H1 (cell line): ENCODE results near the gene POLR3G. TPM values are rescaled to one million over a fixed set of nuclear protein-coding genes. Genes with fewer than 3 reads are reported as not detected.

Source experiments
- KDM1A ChIP-seq: fragments of 200-600, 300-600 bp; sonication (generic); IDR thresholded peaks from 2 replicates; pipeline ENCODE4 v1.7.1; 2016; ENCODE audit warnings: mild to moderate bottlenecking, low read length, borderline replicate concordance
- RNF2 ChIP-seq: fragments of 200-900, 300-1000 bp; sonication (generic); IDR thresholded peaks from 2 replicates; pipeline ENCODE4 v1.7.1; 2016; ENCODE audit warnings: borderline replicate concordance, low read depth, mild to moderate bottlenecking, antibody characterized with exemption, low read length; ENCODE audit not compliant: poor library complexity, severe bottlenecking; ENCODE audit errors: missing control alignments
- USF2 ChIP-seq: IDR thresholded peaks from 2 replicates; pipeline ENCODE4 v1.6.1; 2011; ENCODE audit warnings: low read length, improper control_type of control experiment
- polyA plus RNA-seq, 7 experiments: library from polyadenylated mRNA; depleted of rRNA in 3 of 7; stranded (reverse) in 5 of 7; unstranded in 2 of 7; fragments of >200 nt in 5 of 7; fragments of 200-250 nt in 2 of 7; gene quantifications; 1 replicate in 5 of 7; 2 replicates in 1 of 7; 4 replicates in 1 of 7; pipeline versions ENCODE4 v1.2.1 to v1.2.3, GENCODE V29; 2011 to 2013; ENCODE audit warnings: missing spikeins in 2 of 7, mixed read lengths in 2 of 7
- total RNA-seq: library from RNA; stranded (reverse); fragmentation: NEBNext Ultra II Directional; extraction: Animal tissue kit (Norgen Biotek cat#: 25700); gene quantifications from 2 replicates; pipeline ENCODE4 v1.2.1, GENCODE V29; 2021

POLR3G gene
- total and polyA plus RNA-seq, 2 of the 8 experiments (the other 6 are each of a cell fraction or from before 2014, with no cell fraction given), result 119 to 179 TPM

- TF ChIP-seq RNF2 (no peak), KDM1A (no peak), USF2 (no peak)
Measured at GRCh38 chr5:90551376-90551775, 76.7 kb downstream of the POLR3G start (continued).
